ENCODE data around the gene CDH24. TPM values are rescaled to one million over a fixed set of nuclear protein-coding genes. Genes with fewer than 3 reads are reported as not detected.

Gene CDH24
- total and polyA plus RNA-seq, 2 of the 8 experiments (the other 6 are each of a cell fraction or from before 2014, with no cell fraction given): 18.1 to 27.6 TPM

GRCh38 chr14:23025151-23025814 lies 32.0 kb downstream of the CDH24 start (continued):
- TF ChIP-seq SAP30 (IDR thresholded peaks at IDR 0.05; ENCODE audit: insufficient read depth, insufficient replicate concordance, low read length) (no peak), PHF8 (conservative IDR thresholded peaks at IDR 0.05; ENCODE audit: low read depth, low read length) (no peak), TEAD4 (IDR thresholded peaks at IDR 0.05; ENCODE audit: low read depth, low read length) (no peak), RBBP5 (IDR thresholded peaks at IDR 0.05; ENCODE audit: borderline replicate concordance, low read depth, low read length) (no peak), SP1 (IDR thresholded peaks at IDR 0.05; ENCODE audit: low read depth, low read length) (no peak), E2F6 (IDR thresholded peaks at IDR 0.05) (no peak), RAD21 (IDR thresholded peaks at IDR 0.05 in 1 of 2, conservative IDR thresholded peaks at IDR 0.05 in 1 of 2; ENCODE audit: low read depth in 2 of 2, low read length in 2 of 2) (no peak), EP300 (IDR thresholded peaks at IDR 0.05; ENCODE audit: borderline replicate concordance in 1 of 2, low read depth in 2 of 2, low read length in 2 of 2) (no peak)

Data from H1 (cell line).